ENCODE data around the gene TOR4A. TPM values are rescaled to one million over a fixed set of nuclear protein-coding genes. Genes with fewer than 3 reads are reported as not detected.

The TOR4A gene
- total and polyA plus RNA-seq, 9 of the 15 experiments (the other 6 are each of a cell fraction or from before 2014, with no cell fraction given), result 3.9 to 49.2 (median 8.8) TPM

DNA sequence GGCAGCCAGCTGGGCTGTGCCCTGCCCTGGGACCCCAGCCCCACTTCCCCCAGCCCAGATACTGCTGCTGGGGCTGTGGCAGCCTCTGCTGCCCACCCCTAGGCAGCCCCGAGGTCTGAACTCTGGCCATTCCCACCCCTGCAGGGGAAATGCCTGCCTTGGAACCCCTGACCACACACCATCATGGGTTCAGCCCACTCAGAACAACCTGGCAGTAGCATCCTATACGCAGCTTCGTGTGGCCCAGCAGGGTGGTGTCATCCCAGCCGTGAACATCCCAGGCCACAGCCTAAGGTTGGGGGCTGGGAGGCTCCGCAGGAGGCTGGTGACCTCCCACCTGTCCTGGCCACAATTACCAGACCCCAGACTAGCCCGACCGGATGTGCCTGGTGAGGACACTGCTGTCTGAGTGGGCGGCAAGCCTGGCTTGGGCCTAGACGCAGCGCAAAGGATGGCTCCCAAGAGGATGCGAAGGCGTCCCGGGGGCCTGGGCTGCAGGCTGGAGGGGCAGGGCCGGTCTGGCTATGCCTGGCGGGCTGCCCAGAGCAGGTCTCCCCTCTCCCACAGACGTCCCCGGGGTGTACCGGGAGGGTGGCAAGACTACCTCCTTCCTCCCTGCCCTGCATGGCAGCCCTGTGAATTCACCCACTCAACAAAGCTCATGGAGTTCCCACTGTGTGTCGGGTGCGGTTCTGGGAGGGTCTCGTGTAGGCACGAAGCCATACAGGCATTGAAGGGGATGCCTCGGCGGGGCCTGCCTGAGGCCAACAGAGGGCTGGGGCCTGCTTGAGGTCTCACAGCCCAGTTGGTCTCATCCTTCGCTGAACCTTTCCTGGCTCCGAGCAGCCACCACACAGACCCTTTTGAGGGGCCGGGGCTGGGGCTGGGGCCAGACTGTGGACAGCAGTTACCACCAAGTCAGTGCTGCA, 48.3 kb upstream of the TOR4A start (continued):
- no peak for TF ChIP-seq KAT2B (IDR thresholded peaks at IDR 0.05; ENCODE audit: low read depth, low read length)
- peak; percentile 40; the same call in 1 of the 2 replicates for TF ChIP-seq POLR2G (IDR thresholded peaks at IDR 0.05; ENCODE audit: low read depth, low read length)
- TF ChIP-seq RNF2 (IDR thresholded peaks at IDR 0.05), result no peak
- TF ChIP-seq, protein P1, sequence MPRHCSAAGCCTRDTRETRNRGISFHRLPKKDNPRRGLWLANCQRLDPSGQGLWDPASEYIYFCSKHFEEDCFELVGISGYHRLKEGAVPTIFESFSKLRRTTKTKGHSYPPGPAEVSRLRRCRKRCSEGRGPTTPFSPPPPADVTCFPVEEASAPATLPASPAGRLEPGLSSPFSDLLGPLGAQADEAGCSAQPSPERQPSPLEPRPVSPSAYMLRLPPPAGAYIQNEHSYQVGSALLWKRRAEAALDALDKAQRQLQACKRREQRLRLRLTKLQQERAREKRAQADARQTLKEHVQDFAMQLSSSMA (CRISPR knock-in tag; IDR thresholded peaks at IDR 0.05), result no peak
- peak; percentile 57 for TF ChIP-seq HMGN3 (IDR thresholded peaks at IDR 0.05; ENCODE audit: borderline replicate concordance, extremely low read depth, insufficient read length, low read depth, low read length)
- TF ChIP-seq ZHX1 (conservative IDR thresholded peaks at IDR 0.05; ENCODE audit: low read length), result no peak
- TF ChIP-seq RFX1 (IDR thresholded peaks at IDR 0.05), result no peak
